Choroid plexus epithelial cell (primary cell): Measurements from ENCODE around the gene HOXA10.

Experiments
- DNase-seq: peaks from one replicate; pipeline ENCODE4 v3.0.0-alpha.2; 2010; ENCODE audit warnings: low read depth
- H3K4me3 ChIP-seq: 2 replicates; pipeline ENCODE4 v1.5.1; 2011; ENCODE audit warnings: low read depth, mild to moderate bottlenecking, control low read depth, low read length, moderate library complexity
- CTCF ChIP-seq: conservative IDR thresholded peaks from 2 replicates; pipeline ENCODE4 v1.5.1; 2011; ENCODE audit warnings: low read depth, mild to moderate bottlenecking, control low read depth, inconsistent platforms, low read length, moderate library complexity

HOXA10 gene

GRCh38 chr7:27148756-27149641 lies 25.1 kb downstream of the HOXA10 start:
- no peak overlapping the region for H3K4me3 ChIP-seq
- no peak for TF ChIP-seq CTCF
- DNase-seq, result no peak

- no peak overlapping the region for H3K4me3 ChIP-seq
- TF ChIP-seq CTCF, result no peak
- DNase-seq, result no peak
These were observed 25.9 kb downstream of the HOXA10 start for GRCh38 chr7:27148031-27148755.

- H3K4me3 ChIP-seq, result no peak within 1 kb of the TSS
- no peak for DNase-seq
- TF ChIP-seq CTCF, result no peak
These were observed 26.7 kb downstream of the HOXA10 start, which contains the start of gene HOXA6 for GRCh38 chr7:27147199-27148030. TSS of gene HOXA6 (minus strand) at chr7:27147774. CDS start at chr7:27147749, 25 bp downstream.

- no peak for TF ChIP-seq CTCF
- H3K4me3 ChIP-seq, result no peak overlapping the region
- DNase-seq, result no peak
These were observed 27.5 kb downstream of the HOXA10 start for GRCh38 chr7:27146491-27147198.

- TF ChIP-seq CTCF, result no peak
- H3K4me3 ChIP-seq, result no peak overlapping the region
- no peak for DNase-seq
These were observed 28.2 kb downstream of the HOXA10 start for GRCh38 chr7:27145914-27146412.
